GM23338 (cell line): ENCODE data around the gene TMPRSS15. TPM values are rescaled to one million over a fixed set of nuclear protein-coding genes. Genes with fewer than 3 reads are reported as not detected.

Source experiments
- ATAC-seq: fragments of 200-7000 bp; cut with Tn5 transposase; 3 replicates; pipeline ENCODE4 v1.9.1; 2020
- DNase-seq: peaks from one replicate; pipeline ENCODE4 v3.0.0-alpha.2; 2015; ENCODE audit warnings: low spot score
- H2AFZ ChIP-seq: fragments of 200-600 bp; sonication (generic); 2 replicates; pipeline ENCODE4 v1.8.0; 2016; ENCODE audit warnings: antibody characterized with exemption, mild to moderate bottlenecking, moderate library complexity
- H3F3A ChIP-seq: fragments of 200-600 bp; sonication (generic); replicated peaks from 2 replicates; pipeline ENCODE4 v1.8.0; 2017; ENCODE audit warnings: antibody characterized with exemption, mixed run types, low read depth
- H3K27ac ChIP-seq: fragments of 200-600 bp; sonication (generic); 2 replicates; pipeline ENCODE4 v1.6.1; 2016; ENCODE audit warnings: low read depth
- H3K27me3 ChIP-seq: fragments of 200-600 bp; sonication (generic); 2 replicates; pipeline ENCODE4 v1.8.0; 2016; ENCODE audit warnings: mild to moderate bottlenecking, mixed run types, moderate library complexity; ENCODE audit not compliant: insufficient read depth
- H3K36me3 ChIP-seq: fragments of 200-600 bp; sonication (generic); 2 replicates; pipeline ENCODE4 v1.8.0; 2016; ENCODE audit warnings: mild to moderate bottlenecking; ENCODE audit not compliant: insufficient read depth
- H3K4me1 ChIP-seq: fragments of 200-600 bp; sonication (generic); 2 replicates; pipeline ENCODE4 v1.8.0; 2016; ENCODE audit warnings: mild to moderate bottlenecking, moderate library complexity; ENCODE audit not compliant: insufficient read depth
- H3K4me2 ChIP-seq: fragments of 200-600 bp; sonication (generic); 2 replicates; pipeline ENCODE4 v1.7.1; 2017; ENCODE audit warnings: mixed run types
- H3K4me3 ChIP-seq: fragments of 200-600 bp; sonication (generic); 2 replicates; pipeline ENCODE4 v1.6.1; 2016; ENCODE audit warnings: mixed run types
- H3K79me2 ChIP-seq: fragments of 200-600 bp; sonication (generic); replicated peaks from 2 replicates; pipeline ENCODE4 v1.8.0; 2017; ENCODE audit warnings: mild to moderate bottlenecking; ENCODE audit not compliant: insufficient read depth
- H3K9me2 ChIP-seq: fragments of 200-600 bp; sonication (generic); 2 replicates; pipeline ENCODE4 v1.8.0; 2017; ENCODE audit not compliant: insufficient read depth
- H4K20me1 ChIP-seq: fragments of 200-600 bp; sonication (generic); replicated peaks from 2 replicates; pipeline ENCODE4 v1.8.0; 2017; ENCODE audit warnings: mild to moderate bottlenecking; ENCODE audit not compliant: insufficient read depth
- H3K27ac Mint-ChIP-seq: 2 replicates; pipeline ENCODE4 v1.8.0; 2020; ENCODE audit warnings: inconsistent platforms, mild to moderate bottlenecking, moderate library complexity, mixed read lengths
- H3K27me3 Mint-ChIP-seq: 3 replicates; pipeline ENCODE4 v1.8.0; 2022; ENCODE audit warnings: low read depth, mild to moderate bottlenecking, moderate library complexity, mixed read lengths, inconsistent platforms; ENCODE audit not compliant: insufficient read depth, poor library complexity
- H3K36me3 Mint-ChIP-seq: 3 replicates; pipeline ENCODE4 v1.8.0; 2021; ENCODE audit warnings: low read depth, mild to moderate bottlenecking, inconsistent platforms, moderate library complexity, mixed read lengths
- H3K4me1 Mint-ChIP-seq: 3 replicates; pipeline ENCODE4 v1.8.0; 2020; ENCODE audit warnings: mild to moderate bottlenecking, inconsistent platforms, mixed read lengths
- H3K4me3 Mint-ChIP-seq: 3 replicates; pipeline ENCODE4 v1.8.0; 2021; ENCODE audit warnings: moderate library complexity, mild to moderate bottlenecking, inconsistent platforms, mixed read lengths
- H3K9me3 Mint-ChIP-seq: 3 replicates; pipeline ENCODE4 v1.8.0; 2020; ENCODE audit warnings: moderate library complexity, mild to moderate bottlenecking, inconsistent platforms, mixed read lengths
- CREB1 ChIP-seq: fragments of 250-450 bp; sonication (Bioruptor Pico); IDR thresholded peaks from 2 replicates; pipeline ENCODE4 v1.5.0; 2020; ENCODE audit warnings: low read depth, mild to moderate bottlenecking, moderate library complexity
- CTCF ChIP-seq, 2 experiments: fragments of 200-600 bp in 1 of 2; sonication (generic) in 1 of 2; conservative IDR thresholded peaks; 2 replicates each; pipeline versions ENCODE4 v1.5.1 to v1.6.1; 2016 to 2017; ENCODE audit warnings: antibody characterized with exemption in 2 of 2, low read depth in 2 of 2, mild to moderate bottlenecking in 2 of 2, moderate library complexity in 1 of 2
- EZH2 ChIP-seq: fragments of 200-600 bp; sonication (generic); IDR thresholded peaks from one replicate; pipeline ENCODE4 v1.8.0; 2017; ENCODE audit warnings: antibody characterized with exemption, mild to moderate bottlenecking, low read depth; ENCODE audit not compliant: unreplicated experiment
- EZH2phosphoT487 ChIP-seq: fragments of 200-600 bp; sonication (generic); IDR thresholded peaks from one replicate; pipeline ENCODE4 v1.8.1; 2018; ENCODE audit warnings: antibody characterized with exemption; ENCODE audit not compliant: unreplicated experiment
- JUNB ChIP-seq: IDR thresholded peaks from one replicate; pipeline ENCODE4 v1.6.1; 2016; ENCODE audit warnings: antibody characterized with exemption; ENCODE audit not compliant: unreplicated experiment
- NANOG ChIP-seq: IDR thresholded peaks from 2 replicates; pipeline ENCODE4 v1.6.1; 2016; ENCODE audit warnings: antibody characterized with exemption, borderline replicate concordance
- POLR2AphosphoS5 ChIP-seq: IDR thresholded peaks from 2 replicates; pipeline ENCODE4 v1.6.1; 2016; ENCODE audit warnings: antibody characterized with exemption, low read depth
- REST ChIP-seq: IDR thresholded peaks from one replicate; pipeline ENCODE4 v1.6.1; 2018; ENCODE audit warnings: antibody characterized with exemption; ENCODE audit not compliant: unreplicated experiment
- STAT1 ChIP-seq: IDR thresholded peaks from one replicate; pipeline ENCODE4 v1.6.1; 2016; ENCODE audit warnings: antibody characterized with exemption; ENCODE audit not compliant: unreplicated experiment
- ZNF114 ChIP-seq: fragments of 250-450 bp; sonication (Bioruptor Pico); IDR thresholded peaks from 2 replicates; pipeline ENCODE4 v1.5.0; 2020; ENCODE audit warnings: mild to moderate bottlenecking, moderate library complexity
- ZNF331 ChIP-seq: fragments of 250-450 bp; sonication (Bioruptor Pico); IDR thresholded peaks from 2 replicates; pipeline ENCODE4 v1.5.0; 2020; ENCODE audit warnings: low read depth, mild to moderate bottlenecking, moderate library complexity
- polyA plus RNA-seq: library from polyadenylated mRNA; unstranded; fragments of >200 nt; fragmentation: Nextera tagmentation; extraction: Ambion mirVana; gene quantifications from 2 replicates; pipeline ENCODE4 v1.2.1, GENCODE V29; 2016
- total RNA-seq: library from RNA; depleted of rRNA; stranded (reverse); fragments of >200 nt; shearing (Covaris generic); gene quantifications from 2 replicates; pipeline ENCODE4 v1.2.3, GENCODE V29; 2014
- TF ChIP-seq, protein P1 (sequence below): IDR thresholded peaks from 2 replicates; pipeline ENCODE4 v1.6.1; 2016; ENCODE audit warnings: antibody characterized with exemption
- TF ChIP-seq, protein P2 (sequence below): fragments of 250-450 bp; sonication (Bioruptor Pico); IDR thresholded peaks from 2 replicates; pipeline ENCODE4 v1.5.0; 2020; ENCODE audit warnings: mild to moderate bottlenecking, moderate library complexity

TMPRSS15 gene
- total and polyA plus RNA-seq, 2 experiments from 2014 or later: not detected

GRCh38 chr21:18274370-18274769, 129.2 kb downstream of the TMPRSS15 start:
- H3K4me3 Mint-ChIP-seq: no peak overlapping the region
- Histone ChIP-seq H3K27me3 (no peaks in the 10 kb centered on the region), H3F3A (no peaks in the 10 kb centered on the region), H3K4me1 (no peaks in the 10 kb centered on the region), H3K9me2 (0 out of 2 replicates have a peak, but pooled peaks cover 5% of the 10 kb centered on the region), H3K27ac (no peak overlapping the region), H2AFZ (no peak overlapping the region), H3K4me3 (no peak overlapping the region), H3K4me2 (no peak overlapping the region), H3K36me3 (no peaks in the 10 kb centered on the region), H3K79me2 (no peaks in the 10 kb centered on the region), H4K20me1 (no peaks in the 10 kb centered on the region)
- H3K36me3 Mint-ChIP-seq: no peaks in the 10 kb centered on the region
- H3K27me3 Mint-ChIP-seq: no peaks in the 10 kb centered on the region
- ATAC-seq: no peak
- TF ChIP-seq REST (no peak), ZNF114 (CRISPR knock-in tag) (no peak), CTCF (conservative IDR thresholded peaks at IDR 0.05; ENCODE audit: low read depth in 2 of 2) (no peak), STAT1 (no peak), CREB1 (CRISPR knock-in tag) (no peak), POLR2AphosphoS5 (no peak), EZH2phosphoT487 (no peak), ZNF331 (CRISPR knock-in tag) (no peak), JUNB (no peak), NANOG (no peak), EZH2 (no peak)
- TF ChIP-seq, protein P1, sequence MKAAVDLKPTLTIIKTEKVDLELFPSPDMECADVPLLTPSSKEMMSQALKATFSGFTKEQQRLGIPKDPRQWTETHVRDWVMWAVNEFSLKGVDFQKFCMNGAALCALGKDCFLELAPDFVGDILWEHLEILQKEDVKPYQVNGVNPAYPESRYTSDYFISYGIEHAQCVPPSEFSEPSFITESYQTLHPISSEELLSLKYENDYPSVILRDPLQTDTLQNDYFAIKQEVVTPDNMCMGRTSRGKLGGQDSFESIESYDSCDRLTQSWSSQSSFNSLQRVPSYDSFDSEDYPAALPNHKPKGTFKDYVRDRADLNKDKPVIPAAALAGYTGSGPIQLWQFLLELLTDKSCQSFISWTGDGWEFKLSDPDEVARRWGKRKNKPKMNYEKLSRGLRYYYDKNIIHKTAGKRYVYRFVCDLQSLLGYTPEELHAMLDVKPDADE: no peak
- TF ChIP-seq, protein P2, sequence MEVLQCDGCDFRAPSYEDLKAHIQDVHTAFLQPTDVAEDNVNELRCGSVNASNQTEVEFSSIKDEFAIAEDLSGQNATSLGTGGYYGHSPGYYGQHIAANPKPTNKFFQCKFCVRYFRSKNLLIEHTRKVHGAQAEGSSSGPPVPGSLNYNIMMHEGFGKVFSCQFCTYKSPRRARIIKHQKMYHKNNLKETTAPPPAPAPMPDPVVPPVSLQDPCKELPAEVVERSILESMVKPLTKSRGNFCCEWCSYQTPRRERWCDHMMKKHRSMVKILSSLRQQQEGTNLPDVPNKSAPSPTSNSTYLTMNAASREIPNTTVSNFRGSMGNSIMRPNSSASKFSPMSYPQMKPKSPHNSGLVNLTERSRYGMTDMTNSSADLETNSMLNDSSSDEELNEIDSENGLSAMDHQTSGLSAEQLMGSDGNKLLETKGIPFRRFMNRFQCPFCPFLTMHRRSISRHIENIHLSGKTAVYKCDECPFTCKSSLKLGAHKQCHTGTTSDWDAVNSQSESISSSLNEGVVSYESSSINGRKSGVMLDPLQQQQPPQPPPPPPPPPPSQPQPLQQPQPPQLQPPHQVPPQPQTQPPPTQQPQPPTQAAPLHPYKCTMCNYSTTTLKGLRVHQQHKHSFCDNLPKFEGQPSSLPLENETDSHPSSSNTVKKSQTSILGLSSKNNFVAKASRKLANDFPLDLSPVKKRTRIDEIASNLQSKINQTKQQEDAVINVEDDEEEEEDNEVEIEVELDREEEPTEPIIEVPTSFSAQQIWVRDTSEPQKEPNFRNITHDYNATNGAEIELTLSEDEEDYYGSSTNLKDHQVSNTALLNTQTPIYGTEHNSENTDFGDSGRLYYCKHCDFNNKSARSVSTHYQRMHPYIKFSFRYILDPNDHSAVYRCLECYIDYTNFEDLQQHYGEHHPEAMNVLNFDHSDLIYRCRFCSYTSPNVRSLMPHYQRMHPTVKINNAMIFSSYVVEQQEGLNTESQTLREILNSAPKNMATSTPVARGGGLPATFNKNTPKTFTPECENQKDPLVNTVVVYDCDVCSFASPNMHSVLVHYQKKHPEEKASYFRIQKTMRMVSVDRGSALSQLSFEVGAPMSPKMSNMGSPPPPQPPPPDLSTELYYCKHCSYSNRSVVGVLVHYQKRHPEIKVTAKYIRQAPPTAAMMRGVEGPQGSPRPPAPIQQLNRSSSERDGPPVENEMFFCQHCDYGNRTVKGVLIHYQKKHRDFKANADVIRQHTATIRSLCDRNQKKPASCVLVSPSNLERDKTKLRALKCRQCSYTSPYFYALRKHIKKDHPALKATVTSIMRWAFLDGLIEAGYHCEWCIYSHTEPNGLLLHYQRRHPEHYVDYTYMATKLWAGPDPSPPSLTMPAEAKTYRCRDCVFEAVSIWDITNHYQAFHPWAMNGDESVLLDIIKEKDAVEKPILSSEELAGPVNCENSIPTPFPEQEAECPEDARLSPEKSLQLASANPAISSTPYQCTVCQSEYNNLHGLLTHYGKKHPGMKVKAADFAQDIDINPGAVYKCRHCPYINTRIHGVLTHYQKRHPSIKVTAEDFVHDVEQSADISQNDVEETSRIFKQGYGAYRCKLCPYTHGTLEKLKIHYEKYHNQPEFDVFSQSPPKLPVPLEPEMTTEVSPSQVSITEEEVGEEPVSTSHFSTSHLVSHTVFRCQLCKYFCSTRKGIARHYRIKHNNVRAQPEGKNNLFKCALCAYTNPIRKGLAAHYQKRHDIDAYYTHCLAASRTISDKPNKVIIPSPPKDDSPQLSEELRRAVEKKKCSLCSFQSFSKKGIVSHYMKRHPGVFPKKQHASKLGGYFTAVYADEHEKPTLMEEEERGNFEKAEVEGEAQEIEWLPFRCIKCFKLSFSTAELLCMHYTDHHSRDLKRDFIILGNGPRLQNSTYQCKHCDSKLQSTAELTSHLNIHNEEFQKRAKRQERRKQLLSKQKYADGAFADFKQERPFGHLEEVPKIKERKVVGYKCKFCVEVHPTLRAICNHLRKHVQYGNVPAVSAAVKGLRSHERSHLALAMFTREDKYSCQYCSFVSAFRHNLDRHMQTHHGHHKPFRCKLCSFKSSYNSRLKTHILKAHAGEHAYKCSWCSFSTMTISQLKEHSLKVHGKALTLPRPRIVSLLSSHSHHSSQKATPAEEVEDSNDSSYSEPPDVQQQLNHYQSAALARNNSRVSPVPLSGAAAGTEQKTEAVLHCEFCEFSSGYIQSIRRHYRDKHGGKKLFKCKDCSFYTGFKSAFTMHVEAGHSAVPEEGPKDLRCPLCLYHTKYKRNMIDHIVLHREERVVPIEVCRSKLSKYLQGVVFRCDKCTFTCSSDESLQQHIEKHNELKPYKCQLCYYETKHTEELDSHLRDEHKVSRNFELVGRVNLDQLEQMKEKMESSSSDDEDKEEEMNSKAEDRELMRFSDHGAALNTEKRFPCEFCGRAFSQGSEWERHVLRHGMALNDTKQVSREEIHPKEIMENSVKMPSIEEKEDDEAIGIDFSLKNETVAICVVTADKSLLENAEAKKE (CRISPR knock-in tag): no peak
- H3K9me3 Mint-ChIP-seq: no peaks in the 10 kb centered on the region
- H3K27ac Mint-ChIP-seq: no peak overlapping the region
- no peak for DNase-seq
- no peaks in the 10 kb centered on the region for H3K4me1 Mint-ChIP-seq
